Gastrocnemius medialis (tissue), 4 donors: ENCODE measurements around the gene LCN2. TPM values are rescaled to one million over a fixed set of nuclear protein-coding genes. Genes with fewer than 3 reads are reported as not detected.

ENCODE experiments used
- ATAC-seq, 2 donors: fragments of 150-250 bp; one replicate each; pipeline ENCODE4 v1.9.1; 2016
- DNase-seq, 2 donors: peaks; one replicate each; pipeline ENCODE4 v3.0.0-alpha.2; 2019
- H3K27ac ChIP-seq, 4 donors: fragments of 200-600 bp; sonication (generic); 1 replicate in 1 of 4; 2 replicates in 3 of 4; pipeline ENCODE4 v1.5.1; 2016 to 2018; ENCODE audit warnings: mild to moderate bottlenecking in 2 of 4, moderate library complexity in 1 of 4
- H3K27me3 ChIP-seq, 3 donors: fragments of 200-600 bp; sonication (generic) in 2 of 3; 1 replicate in 1 of 3; 2 replicates in 2 of 3; pipeline versions ENCODE4 v1.5.1 to v1.6.0; 2016 to 2019; ENCODE audit warnings: mild to moderate bottlenecking in 1 of 3, moderate library complexity in 1 of 3
- H3K36me3 ChIP-seq, 2 donors: fragments of 200-600 bp; sonication (generic) in 1 of 2; one replicate each; pipeline ENCODE4 v1.5.1; 2017 to 2018
- H3K4me1 ChIP-seq, 2 donors: fragments of 200-600 bp; sonication (generic) in 1 of 2; one replicate each; pipeline ENCODE4 v1.5.1; 2016 to 2017; ENCODE audit warnings: mild to moderate bottlenecking in 2 of 2
- H3K4me3 ChIP-seq, 4 donors: fragments of 200-600 bp; sonication (generic) in 3 of 4; 1 replicate in 1 of 4; 2 replicates in 3 of 4; pipeline ENCODE4 v1.5.1; 2016 to 2019; ENCODE audit warnings: mild to moderate bottlenecking in 2 of 4
- H3K9me3 ChIP-seq, 3 donors: fragments of 200-600 bp; sonication (generic) in 2 of 3; 1 replicate in 1 of 3; 2 replicates in 2 of 3; pipeline ENCODE4 v1.5.1; 2016 to 2019
- CTCF ChIP-seq, 5 experiments: fragments of 450-650 bp in 3 of 5; fragments of 200-600 bp in 2 of 5; sonication (generic) in 2 of 5; IDR thresholded peaks in 4 of 5; conservative IDR thresholded peaks in 1 of 5; 1 replicate in 4 of 5; 2 replicates in 1 of 5; pipeline ENCODE4 v1.5.1; 2016 to 2019; ENCODE audit warnings: antibody characterized with exemption in 5 of 5, mild to moderate bottlenecking in 3 of 5, moderate library complexity in 3 of 5
- POLR2A ChIP-seq, 2 donors: fragments of 450-650 bp; IDR thresholded peaks; one replicate each; pipeline ENCODE4 v1.6.1; 2017; ENCODE audit warnings: antibody characterized with exemption in 2 of 2, mild to moderate bottlenecking in 2 of 2, moderate library complexity in 2 of 2
- in situ Hi-C, 4 donors: fragments of 200-750 bp; cut with MboI; loops; one replicate each; pipeline versions ENCODE4 v1.15.0 to v1.8.0; 2017; ENCODE audit warnings: low sequenced_read_pairs in 4 of 4
- intact Hi-C: fragments of 100-400 bp; cut with DNase I; formaldehyde crosslinking; loops from one replicate; pipeline ENCODE4 v1.15.1; 2023; ENCODE audit warnings: low total_unique reads
- total RNA-seq, 4 donors: library from RNA; depleted of rRNA; stranded (reverse); fragments of >200 nt; gene quantifications; one replicate each; pipeline versions ENCODE4 v1.1.0 to v1.2.3, GENCODE V29; 2016

Gene LCN2
- total RNA-seq, 4 donors from 2014 or later, result 1.00 TPM; not detected in 3

- Histone ChIP-seq H3K27me3 (no peaks in the 10 kb centered on the region), H3K9me3 (no peaks in the 10 kb centered on the region), H3K36me3 (peaks cover 0 to 21% of the 10 kb centered on the region in 2 donors), H3K27ac (peak overlapping the region; percentile 64 to 93 (median 90)), H3K4me1 (peaks cover 10 to 15% of the 10 kb centered on the region in 2 donors), H3K4me3 (peak overlapping the region; percentile 72 to 92 (median 80))
- in situ Hi-C loops (loop anchor here in 1 of 4 donors (25.0 kb wide), 1 partner anchor 145 kb away; the partner anchor contains the start of gene SLC27A4), intact Hi-C loops (no loop called here)
- DNase-seq (peak; percentile 74 to 92), ATAC-seq (peak; percentile 81 to 86)
- TF ChIP-seq POLR2A (IDR thresholded peaks at IDR 0.05), result peak; percentile 58 to 71
- TF ChIP-seq CTCF (IDR thresholded peaks at IDR 0.05 in 4 of 5, conservative IDR thresholded peaks at IDR 0.05 in 1 of 5), result peak in 3 of 5 experiments; percentile 21 to 51 (median 35)
Observed at GRCh38 chr9:128192601-128193371, 43.5 kb downstream of the LCN2 start.

GRCh38 chr9:128193469-128194096 lies 44.3 kb downstream of the LCN2 start:
- intact Hi-C loops (no loop called here), in situ Hi-C loops (loop anchor here in 1 of 4 donors (25.0 kb wide), 1 partner anchor 144 kb away; the partner anchor contains the start of gene SLC27A4)
- no peak for TF ChIP-seq POLR2A (IDR thresholded peaks at IDR 0.05)
- TF ChIP-seq CTCF (IDR thresholded peaks at IDR 0.05 in 4 of 5, conservative IDR thresholded peaks at IDR 0.05 in 1 of 5), result no peak
- no peaks in the 10 kb centered on the region for H3K27me3 ChIP-seq
- H3K36me3 ChIP-seq, result peaks cover 0 to 15% of the 10 kb centered on the region in 2 donors
- peak overlapping the region; percentile 64 to 93 (median 90) for H3K27ac ChIP-seq
- H3K4me3 ChIP-seq, result peak overlapping the region in 2 of 4 donors; percentile 83 to 92
- DNase-seq, result no peak
- no peak for ATAC-seq
- peaks cover 10 to 15% of the 10 kb centered on the region in 2 donors for H3K4me1 ChIP-seq
- H3K9me3 ChIP-seq, result no peaks in the 10 kb centered on the region

GRCh38 chr9:128201441-128202369 lies 52.5 kb downstream of the LCN2 start:
- no peak overlapping the region for H3K4me3 ChIP-seq
- intact Hi-C loops (no loop called here), in situ Hi-C loops (no loop called here)
- DNase-seq, result no peak
- no peak overlapping the region for H3K27ac ChIP-seq
- peaks cover 8 to 15% (median 14%) of the 10 kb centered on the region in 3 donors for H3K27me3 ChIP-seq
- peaks cover 7 to 9% of the 10 kb centered on the region in 2 donors for H3K4me1 ChIP-seq
- TF ChIP-seq CTCF (IDR thresholded peaks at IDR 0.05 in 4 of 5, conservative IDR thresholded peaks at IDR 0.05 in 1 of 5) (no peak), POLR2A (IDR thresholded peaks at IDR 0.05) (no peak)
- no peaks in the 10 kb centered on the region for H3K36me3 ChIP-seq
- no peak for ATAC-seq
- H3K9me3 ChIP-seq, result no peaks in the 10 kb centered on the region

- Histone ChIP-seq H3K27ac (no peak overlapping the region), H3K27me3 (peaks cover 8 to 15% (median 14%) of the 10 kb centered on the region in 3 donors), H3K36me3 (no peaks in the 10 kb centered on the region), H3K4me1 (peaks cover 7 to 9% of the 10 kb centered on the region in 2 donors), H3K9me3 (no peaks in the 10 kb centered on the region), H3K4me3 (peak overlapping the region in 3 of 4 donors; percentile 59 to 63 (median 60))
- no peak for TF ChIP-seq CTCF (IDR thresholded peaks at IDR 0.05 in 4 of 5, conservative IDR thresholded peaks at IDR 0.05 in 1 of 5)
- TF ChIP-seq POLR2A (IDR thresholded peaks at IDR 0.05), result no peak
- no peak for ATAC-seq
- intact Hi-C loops, result no loop called here
- no peak for DNase-seq
- in situ Hi-C loops, result no loop called here
Observed at GRCh38 chr9:128202648-128203023, 53.4 kb downstream of the LCN2 start.
